ENCODE data around the gene TTLL5.

The TTLL5 gene

GRCh38 chr14:75657331-75657730 lies 3.7 kb upstream of the TTLL5 start:
- TF ChIP-seq EGR1 (IDR thresholded peaks at IDR 0.05) (no peak), TCF12 (IDR thresholded peaks at IDR 0.05; ENCODE audit: low read depth) (no peak), TEAD4 (IDR thresholded peaks at IDR 0.05) (no peak)

DNA sequence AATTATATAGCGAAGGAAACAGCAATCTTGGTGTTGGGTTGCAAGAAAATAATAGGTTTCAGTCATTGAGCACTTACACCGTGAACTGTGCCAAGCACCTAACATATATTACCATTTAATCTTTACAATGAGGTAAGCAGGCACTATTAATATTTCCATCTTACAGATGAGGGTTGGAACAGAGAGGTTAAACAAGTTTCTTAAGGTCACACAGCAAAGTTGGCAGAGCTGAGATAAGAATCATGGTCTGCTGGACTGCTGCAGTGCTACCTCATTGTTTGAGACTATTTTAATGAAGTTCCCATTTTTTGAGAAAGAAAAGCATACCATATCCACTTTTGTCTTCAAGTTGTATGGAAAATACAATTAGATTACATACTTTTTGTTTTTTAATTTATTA lies 2.1 kb upstream of the TTLL5 start:
- TF ChIP-seq REST (IDR thresholded peaks at IDR 0.05; ENCODE audit: low read depth) = no peak

DNA sequence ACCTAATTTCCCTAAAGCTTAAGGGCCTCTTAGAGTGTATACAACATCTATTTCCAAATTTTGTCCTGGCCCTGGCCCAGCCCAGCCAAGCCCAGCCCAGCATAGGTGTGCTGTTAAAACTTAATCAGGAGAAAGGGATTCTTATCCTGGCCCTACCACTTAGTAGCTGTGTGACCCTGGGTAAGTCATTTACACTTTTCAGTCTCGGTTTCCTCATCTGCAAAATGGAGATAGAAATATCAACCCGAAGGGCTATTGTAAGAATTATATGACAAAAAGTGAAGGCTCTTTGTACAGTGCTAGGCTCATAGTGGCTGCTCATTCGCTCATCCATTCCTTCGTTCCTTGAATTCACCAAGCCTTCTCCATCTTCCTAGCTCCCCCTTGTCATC lies 812 bp upstream of the TTLL5 start:
- TF ChIP-seq ZBTB7A (IDR thresholded peaks at IDR 0.05; ENCODE audit: low read depth) = no peak

GRCh38 chr14:75661499-75661814 lies 411 bp downstream of the TTLL5 start:
- TF ChIP-seq, protein P1, sequence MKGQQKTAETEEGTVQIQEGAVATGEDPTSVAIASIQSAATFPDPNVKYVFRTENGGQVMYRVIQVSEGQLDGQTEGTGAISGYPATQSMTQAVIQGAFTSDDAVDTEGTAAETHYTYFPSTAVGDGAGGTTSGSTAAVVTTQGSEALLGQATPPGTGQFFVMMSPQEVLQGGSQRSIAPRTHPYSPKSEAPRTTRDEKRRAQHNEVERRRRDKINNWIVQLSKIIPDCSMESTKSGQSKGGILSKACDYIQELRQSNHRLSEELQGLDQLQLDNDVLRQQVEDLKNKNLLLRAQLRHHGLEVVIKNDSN (IDR thresholded peaks at IDR 0.05) = no peak
- TF ChIP-seq EGR1 (IDR thresholded peaks at IDR 0.05) (no peak), EP300 (IDR thresholded peaks at IDR 0.05; ENCODE audit: borderline replicate concordance) (no peak), TCF12 (IDR thresholded peaks at IDR 0.05; ENCODE audit: low read depth) (no peak), NFIC (IDR thresholded peaks at IDR 0.05) (no peak), REST (IDR thresholded peaks at IDR 0.05; ENCODE audit: low read depth) (no peak)

DNA sequence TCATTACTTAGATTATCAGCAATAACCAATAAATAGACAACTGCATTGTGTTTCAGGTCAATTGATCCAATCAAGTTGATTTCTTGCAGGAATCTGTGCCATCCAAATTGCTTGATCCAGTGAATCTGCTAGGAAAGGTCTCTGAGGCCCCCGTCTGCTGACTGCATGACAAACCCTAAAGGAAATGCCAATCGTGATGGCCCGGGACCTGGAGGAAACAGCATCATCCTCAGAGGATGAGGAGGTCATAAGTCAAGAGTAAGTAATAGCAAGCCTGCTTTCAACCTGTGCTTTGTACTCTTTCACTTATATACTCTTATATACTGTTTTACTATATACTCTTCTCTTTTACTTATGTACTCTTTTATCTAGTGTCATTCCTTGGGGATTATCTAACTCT lies 1.9 kb downstream of the TTLL5 start:
- no peak for TF ChIP-seq YY1 (IDR thresholded peaks at IDR 0.05; ENCODE audit: low read depth)
- no peak for TF ChIP-seq FOXM1 (IDR thresholded peaks at IDR 0.05; ENCODE audit: borderline replicate concordance, low read depth)
- TF ChIP-seq, protein P1 (IDR thresholded peaks at IDR 0.05) = no peak
- no peak for TF ChIP-seq EP300 (IDR thresholded peaks at IDR 0.05; ENCODE audit: borderline replicate concordance)
- TF ChIP-seq REST (IDR thresholded peaks at IDR 0.05; ENCODE audit: low read depth) = no peak

- TF ChIP-seq TEAD4 (IDR thresholded peaks at IDR 0.05) (no peak), EGR1 (IDR thresholded peaks at IDR 0.05) (no peak), YY1 (IDR thresholded peaks at IDR 0.05; ENCODE audit: low read depth) (no peak), REST (IDR thresholded peaks at IDR 0.05; ENCODE audit: low read depth) (no peak), RAD21 (IDR thresholded peaks at IDR 0.05; ENCODE audit: low read depth) (no peak), CEBPB (IDR thresholded peaks at IDR 0.05) (no peak), ZBTB7A (IDR thresholded peaks at IDR 0.05; ENCODE audit: low read depth) (no peak), FOXM1 (IDR thresholded peaks at IDR 0.05; ENCODE audit: borderline replicate concordance, low read depth) (no peak), MAX (IDR thresholded peaks at IDR 0.05) (no peak), EP300 (IDR thresholded peaks at IDR 0.05; ENCODE audit: borderline replicate concordance) (no peak), NFIC (IDR thresholded peaks at IDR 0.05) (no peak), TAF1 (IDR thresholded peaks at IDR 0.05; ENCODE audit: low read depth) (no peak)
- TF ChIP-seq, protein P1 (IDR thresholded peaks at IDR 0.05) = no peak
Observed at GRCh38 chr14:75667099-75667765, 6.2 kb downstream of the TTLL5 start.
